NCI-H774 (cell line): ENCODE data around the gene MTCH2.

Experiments used
- DNase-seq: peaks from one replicate; lab custom pipeline; 2025; lab: John Stamatoyannopoulos, UW

The MTCH2 gene

DNA sequence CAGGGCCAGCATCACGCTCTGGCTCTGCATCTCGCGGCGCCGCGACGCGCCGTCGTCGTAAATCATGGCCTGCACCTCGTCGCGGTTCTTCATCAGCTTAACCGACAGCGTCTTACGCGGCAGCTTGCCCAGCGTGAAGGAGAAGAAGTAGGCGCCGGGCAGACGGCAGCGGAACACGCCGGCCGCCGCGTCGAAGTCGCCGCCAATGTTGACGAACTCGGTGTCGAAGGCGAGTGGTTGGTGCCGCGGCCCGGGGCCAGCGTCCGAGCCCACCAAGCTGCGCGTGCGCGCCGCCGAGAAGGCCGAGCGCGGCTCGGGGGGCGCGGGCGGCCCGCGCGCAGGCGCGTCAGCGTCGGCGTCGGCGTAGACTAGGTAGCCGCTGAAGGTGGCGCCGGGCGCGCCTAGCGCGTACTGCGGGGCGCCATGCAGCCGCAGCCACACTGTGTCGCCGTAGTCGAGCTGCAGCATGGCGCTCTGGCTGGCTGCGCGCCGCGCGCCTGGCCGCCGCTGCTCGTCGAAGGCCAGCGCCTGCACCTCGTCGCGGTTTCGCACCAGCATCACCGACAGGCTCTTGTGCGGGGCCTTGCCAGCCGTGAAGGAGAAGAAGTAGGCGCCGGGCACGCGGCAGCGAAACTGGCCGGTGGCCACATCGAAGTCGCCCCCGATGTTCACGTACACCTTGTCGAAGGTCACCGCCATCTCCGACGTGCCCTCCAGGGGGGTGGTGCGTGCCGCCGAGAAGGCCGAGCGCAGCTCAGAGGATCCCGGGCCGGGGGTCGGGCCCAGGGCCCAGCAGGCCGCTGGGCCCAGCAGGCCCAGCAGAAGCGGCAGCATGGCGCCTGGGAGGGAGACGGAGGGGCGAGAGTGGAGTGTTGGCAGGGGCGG is 52.1 kb downstream of the MTCH2 start:
- DNase-seq = no peak

DNA sequence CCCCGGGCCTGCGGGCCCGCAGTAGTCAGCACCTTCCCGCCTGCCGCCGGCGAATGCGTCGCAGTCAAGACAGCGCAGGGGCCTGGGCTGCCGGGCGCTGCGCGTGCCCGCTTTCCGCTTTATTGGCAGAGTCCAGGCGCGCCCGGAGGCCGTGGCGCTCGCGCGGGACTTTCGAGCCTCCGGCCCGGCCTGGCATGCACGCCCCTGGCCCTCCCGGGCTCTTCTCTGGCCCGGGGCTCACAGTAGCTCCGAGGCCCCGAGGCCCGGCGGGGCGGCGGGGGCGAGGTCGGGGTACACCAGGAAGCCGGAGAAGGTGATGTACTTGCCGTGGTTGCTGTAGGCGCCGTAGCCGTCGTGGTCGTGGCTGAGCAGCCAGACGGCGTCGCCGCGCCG is 52.8 kb downstream of the MTCH2 start:
- no peak for DNase-seq

GRCh38 chr11:47589118-47589517 is 53.2 kb downstream of the MTCH2 start:
- DNase-seq = no peak

DNA sequence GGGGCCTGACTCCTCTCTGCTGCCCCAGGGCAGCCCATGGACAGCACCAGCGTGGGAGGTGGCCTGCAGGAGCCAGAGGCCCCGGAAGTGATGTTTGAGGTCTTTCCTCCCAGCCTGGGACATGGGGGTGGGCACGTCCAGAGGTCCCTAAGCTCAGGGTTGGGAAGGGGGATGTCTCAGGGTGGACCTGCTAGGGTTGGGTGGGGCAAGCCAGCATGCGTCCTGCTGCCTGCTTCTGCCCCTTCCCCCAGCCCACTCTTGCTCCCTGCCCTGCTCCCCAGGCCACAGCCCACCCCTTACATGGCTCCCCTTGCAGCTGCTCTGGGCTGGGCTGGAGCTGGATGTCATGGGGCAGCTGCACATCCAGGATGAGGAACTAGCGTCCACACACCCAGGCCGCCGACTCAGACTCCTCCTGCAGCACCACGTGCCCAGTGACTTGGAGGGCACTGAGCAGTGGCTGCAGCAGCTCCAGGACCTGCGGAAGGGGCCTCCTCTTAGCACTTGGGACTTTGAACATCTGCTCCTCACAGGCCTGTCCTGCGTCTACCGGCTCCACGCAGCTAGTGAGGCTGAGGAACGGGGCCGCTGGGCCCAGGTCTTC is 54.5 kb downstream of the MTCH2 start:
- DNase-seq = no peak

GRCh38 chr11:47587039-47587716 is 55.2 kb downstream of the MTCH2 start:
- DNase-seq = no peak

- DNase-seq = no peak
These were observed 56.1 kb downstream of the MTCH2 start, which contains the start of gene FAM180B for GRCh38 chr11:47586098-47586855. Gene FAM180B (plus strand): TSS chr11:47586678. CDS start chr11:47586769, 91 bp downstream.

DNA sequence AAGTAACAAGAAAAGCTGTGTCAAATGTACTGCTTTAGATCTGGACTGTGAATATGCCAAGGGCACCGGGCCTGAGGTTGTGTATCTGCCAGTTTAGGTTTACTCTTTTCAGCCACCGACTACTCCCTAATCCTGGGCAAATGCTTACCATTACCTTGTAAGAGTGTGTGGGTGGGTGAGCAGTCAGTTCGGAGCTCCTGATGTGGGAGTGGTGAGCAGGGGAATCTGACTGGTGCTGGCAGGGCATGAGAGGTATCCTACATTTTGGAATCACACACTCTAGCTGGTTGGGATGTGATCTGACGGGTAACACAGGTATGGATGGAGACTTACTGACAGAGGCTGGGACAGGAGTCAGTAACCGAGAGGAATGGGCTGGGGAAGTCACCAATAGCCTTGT is 58.5 kb downstream of the MTCH2 start:
- DNase-seq = no peak

- peak; percentile 89 for DNase-seq
These were observed 63.5 kb downstream of the MTCH2 start, which contains the start of the genes KBTBD4 and NDUFS3 for GRCh38 chr11:47578524-47579494. Gene KBTBD4 (minus strand): TSS chr11:47578970. CDS start chr11:47578951, 19 bp downstream. Gene NDUFS3 (plus strand): TSS chr11:47579074. CDS start chr11:47579092, 18 bp downstream.

- DNase-seq = no peak
These were observed 64.8 kb downstream of the MTCH2 start for GRCh38 chr11:47577460-47578041.

GRCh38 chr11:47573321-47573720 is 69.0 kb downstream of the MTCH2 start:
- DNase-seq = no peak

DNA sequence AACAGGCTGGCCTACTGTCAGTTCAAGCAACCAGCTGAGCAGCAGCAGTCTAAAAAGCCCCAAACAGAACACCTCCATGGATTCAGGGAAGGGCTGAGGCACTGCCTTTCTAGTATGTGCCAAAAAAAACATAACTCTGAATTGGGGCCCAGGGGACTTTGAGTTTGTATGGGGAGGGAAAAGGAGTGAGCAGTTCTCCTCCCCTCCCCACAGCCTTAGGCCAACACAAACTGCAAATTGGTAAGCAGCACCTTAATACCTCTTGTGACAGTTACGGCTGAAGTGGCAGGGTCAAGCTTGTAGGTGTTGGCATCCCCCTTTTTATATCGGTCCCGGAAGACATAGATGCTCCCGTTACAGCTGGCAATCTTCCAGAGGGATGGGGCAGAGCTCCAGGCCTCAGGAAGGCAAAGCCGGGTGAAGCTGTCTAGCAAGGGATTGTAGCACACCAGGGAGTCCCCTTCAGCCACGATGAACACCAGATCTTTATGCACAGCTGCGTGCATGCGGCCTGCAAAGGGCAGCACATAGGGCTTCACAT is 69.6 kb downstream of the MTCH2 start:
- DNase-seq = no peak

DNA sequence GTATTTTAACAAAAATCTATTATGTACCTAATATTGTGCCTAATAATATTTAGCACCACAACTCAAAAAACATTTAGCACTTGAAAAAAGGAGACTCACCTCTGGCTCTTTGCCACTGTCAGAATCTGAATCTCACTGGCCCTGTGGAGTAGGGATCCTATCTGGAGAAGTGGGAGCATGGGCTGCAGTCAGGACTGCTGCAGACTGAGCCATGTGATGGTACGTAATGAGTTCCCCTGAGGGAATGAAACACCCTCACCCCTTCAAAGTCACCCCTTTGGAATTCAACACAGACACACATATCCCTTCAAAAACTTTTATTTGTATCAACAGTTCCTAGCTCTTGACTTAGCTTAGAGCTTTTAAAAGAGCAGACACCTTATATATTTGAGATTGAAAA is 70.5 kb downstream of the MTCH2 start:
- no peak for DNase-seq

- DNase-seq = no peak
These were observed 71.0 kb downstream of the MTCH2 start for GRCh38 chr11:47571357-47571729.

DNA sequence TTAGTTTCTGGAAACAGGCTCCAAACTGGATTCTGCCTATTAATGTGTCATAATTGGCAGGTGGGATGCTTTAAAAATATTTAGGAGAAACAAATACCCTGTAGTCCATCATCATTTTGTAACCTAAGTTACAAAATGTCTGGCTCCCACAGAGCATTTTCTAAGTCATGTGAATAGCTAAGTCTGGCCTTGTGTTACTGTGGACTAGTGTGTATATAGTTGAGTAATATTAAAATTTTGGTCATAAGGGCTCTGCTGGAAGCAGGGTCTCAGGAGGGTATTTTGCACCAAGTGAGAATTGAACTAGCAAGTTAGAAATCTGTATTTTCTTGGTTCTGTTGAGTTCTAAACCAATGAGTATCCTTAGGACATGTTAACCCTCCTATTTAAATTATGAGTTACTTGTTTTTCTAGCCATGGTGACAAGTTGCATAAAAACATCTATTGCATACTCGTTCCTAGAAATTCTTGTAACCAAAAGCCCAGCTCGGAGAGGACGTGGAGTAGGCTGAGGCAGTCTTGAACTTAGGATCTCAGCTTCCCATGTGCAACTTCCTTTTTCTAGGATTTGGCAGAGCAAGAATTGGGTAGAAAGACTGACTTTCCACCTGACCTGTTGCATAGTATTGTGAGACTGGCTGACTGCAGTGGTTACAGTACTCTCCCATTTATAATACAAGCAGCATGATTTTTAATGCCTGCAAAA is 71.6 kb downstream of the MTCH2 start:
- no peak for DNase-seq

DNA sequence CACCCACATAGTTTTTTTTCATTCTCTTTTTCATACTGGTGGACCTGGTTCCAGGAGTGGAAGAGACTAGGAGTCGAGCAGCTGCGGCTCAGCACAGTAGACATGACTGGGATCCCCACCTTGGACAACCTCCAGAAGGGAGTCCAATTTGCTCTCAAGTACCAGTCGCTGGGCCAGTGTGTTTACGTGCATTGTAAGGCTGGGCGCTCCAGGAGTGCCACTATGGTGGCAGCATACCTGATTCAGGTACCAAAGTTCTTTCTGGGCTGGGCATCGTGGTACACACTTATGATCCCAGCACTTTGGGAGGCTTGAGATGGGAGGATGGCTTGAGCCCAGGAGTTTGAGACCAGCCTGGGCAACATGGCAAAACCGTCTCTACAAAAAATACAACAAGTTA is 72.7 kb downstream of the MTCH2 start:
- DNase-seq = no peak
